Stomach smooth muscle (tissue), 2 donors: ENCODE measurements around the gene ATXN3.

Experiments used
- H3K27ac ChIP-seq: one replicate; pipeline ENCODE4 v1.7.0; 2013; ENCODE audit warnings: mild to moderate bottlenecking, low read length, inconsistent platforms
- H3K27me3 ChIP-seq, 2 donors: one replicate each; pipeline ENCODE4 v1.7.0; 2013; ENCODE audit warnings: low read length in 2 of 2; ENCODE audit not compliant: insufficient read depth in 2 of 2, control insufficient read depth in 1 of 2
- H3K36me3 ChIP-seq, 2 donors: one replicate each; pipeline ENCODE4 v1.7.0; 2013; ENCODE audit warnings: low read length in 2 of 2; ENCODE audit not compliant: control insufficient read depth in 2 of 2, insufficient read depth in 2 of 2
- H3K4me1 ChIP-seq: one replicate; pipeline ENCODE4 v1.7.0; 2013; ENCODE audit warnings: low read length; ENCODE audit not compliant: control insufficient read depth, insufficient read depth
- H3K4me3 ChIP-seq, 2 donors: one replicate each; pipeline ENCODE4 v1.7.0; 2013; ENCODE audit warnings: low read length in 2 of 2
- H3K9ac ChIP-seq, 2 donors: one replicate each; pipeline ENCODE4 v1.7.0; 2013; ENCODE audit warnings: low read length in 2 of 2, mild to moderate bottlenecking in 1 of 2
- H3K9me3 ChIP-seq, 2 donors: one replicate each; pipeline ENCODE4 v1.7.0; 2013; ENCODE audit warnings: low read length in 2 of 2; ENCODE audit not compliant: control insufficient read depth in 2 of 2
- donor health status: healthy.
- donor health status: Pancreatic carcinoma.

ATXN3 gene

DNA sequence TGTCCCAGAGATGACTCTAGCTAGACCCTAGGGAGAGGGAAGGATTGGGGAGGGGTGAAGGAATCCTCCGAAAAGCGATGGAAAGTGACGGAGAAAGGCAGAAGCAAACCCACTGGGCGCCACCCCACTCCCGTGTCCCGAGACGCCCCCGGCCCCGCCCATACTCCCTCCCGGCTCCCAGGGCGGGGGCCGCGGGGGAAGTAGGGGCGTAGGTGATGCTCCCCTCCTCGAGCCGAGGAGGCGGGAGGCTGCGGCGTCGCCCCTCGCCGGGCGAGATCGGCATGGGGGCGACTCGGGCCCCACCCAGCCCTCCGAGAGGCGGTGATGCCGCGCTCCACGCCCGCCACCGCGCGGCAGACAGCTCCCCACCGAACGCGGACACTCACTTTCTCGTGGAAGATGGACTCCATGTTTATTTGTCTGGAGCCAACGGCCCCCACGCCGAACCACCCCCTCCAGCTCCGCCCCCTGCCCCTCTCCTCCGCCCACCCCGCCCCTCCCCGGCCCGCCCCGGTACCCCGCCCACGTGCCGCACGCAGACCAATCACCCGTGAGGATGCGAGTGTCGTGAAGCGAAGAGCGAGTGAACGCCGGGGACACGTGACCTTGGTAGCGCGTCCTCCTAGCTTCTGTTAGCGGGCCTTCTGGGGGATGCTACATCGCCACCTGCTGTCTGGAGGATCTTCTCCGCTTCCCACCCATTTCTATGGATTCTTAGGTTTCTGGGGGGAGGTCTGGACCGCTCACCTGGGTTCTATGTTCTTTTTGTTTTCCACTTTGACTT lies at the start of gene ATXN3:
Gene ATXN3, minus strand, starts transcription at position 440 of the 784 bp plus-strand sequence. Its CDS starts 30 bp downstream, at position 410.
- Histone ChIP-seq H3K36me3 (no peaks in the 10 kb centered on the region), H3K4me1 (peaks cover 8% of the 10 kb centered on the region), H3K27ac (peak within 1 kb of the TSS; percentile 94), H3K9ac (peak within 1 kb of the TSS; percentile 96), H3K4me3 (peak within 1 kb of the TSS; percentile 93 to 96), H3K27me3 (no peaks in the 10 kb centered on the region), H3K9me3 (no peaks in the 10 kb centered on the region)

GRCh38 chr14:92154283-92154942 lies 48.0 kb upstream of the ATXN3 start:
- H3K4me3 ChIP-seq: no peak overlapping the region
- H3K36me3 ChIP-seq: peaks cover 18 to 21% of the 10 kb centered on the region in 2 donors
- no peak overlapping the region for H3K27ac ChIP-seq
- no peaks in the 10 kb centered on the region for H3K9me3 ChIP-seq
- no peak overlapping the region for H3K9ac ChIP-seq
- H3K4me1 ChIP-seq: no peaks in the 10 kb centered on the region
- H3K27me3 ChIP-seq: no peaks in the 10 kb centered on the region

DNA sequence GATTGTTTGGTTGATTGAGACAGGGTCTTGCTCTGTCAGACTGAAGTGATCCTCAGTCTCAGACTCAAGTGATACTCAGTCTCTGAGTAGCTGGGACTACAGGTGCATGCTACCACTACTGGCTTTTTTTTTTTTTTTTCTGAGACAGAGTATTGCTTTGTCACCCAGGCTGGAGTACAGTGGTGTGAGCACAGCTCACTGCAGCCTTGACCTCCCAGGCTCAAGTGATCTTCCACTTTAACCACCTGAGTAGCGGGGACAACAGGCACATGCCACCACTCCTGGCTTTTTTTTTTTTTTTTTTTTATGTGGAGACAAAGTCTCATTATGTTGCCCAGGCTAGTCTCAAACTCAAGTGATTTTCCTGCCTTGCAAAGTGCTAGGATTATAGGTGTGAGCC lies 47.2 kb upstream of the ATXN3 start:
- Histone ChIP-seq H3K4me1 (no peaks in the 10 kb centered on the region), H3K27ac (no peak overlapping the region), H3K9ac (no peak overlapping the region), H3K36me3 (peaks cover 21% of the 10 kb centered on the region in 2 donors), H3K4me3 (no peak overlapping the region), H3K9me3 (no peaks in the 10 kb centered on the region), H3K27me3 (no peaks in the 10 kb centered on the region)

DNA sequence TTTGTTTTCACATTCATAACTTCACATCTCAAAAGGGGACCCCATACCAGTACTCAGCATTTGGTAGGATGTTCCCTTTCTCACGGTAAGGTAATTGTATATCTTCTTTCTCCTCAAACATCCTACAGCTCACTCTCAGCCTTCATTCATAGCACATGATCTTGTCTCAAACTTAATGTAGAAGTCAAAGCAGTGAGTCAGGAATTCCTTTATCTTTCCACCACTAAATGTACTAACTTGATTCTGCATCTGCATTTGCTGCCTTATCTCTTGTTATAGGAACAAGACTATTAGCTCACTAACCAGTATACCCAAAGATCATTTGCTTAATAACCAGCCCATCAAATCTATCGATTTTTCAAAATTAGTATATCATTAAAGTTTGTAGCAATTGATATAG lies 38.3 kb upstream of the ATXN3 start:
- H3K27ac ChIP-seq: no peak overlapping the region
- peaks cover 36 to 37% of the 10 kb centered on the region in 2 donors for H3K36me3 ChIP-seq
- H3K9me3 ChIP-seq: no peaks in the 10 kb centered on the region
- no peak overlapping the region for H3K9ac ChIP-seq
- H3K4me3 ChIP-seq: no peak overlapping the region
- no peaks in the 10 kb centered on the region for H3K27me3 ChIP-seq
- no peaks in the 10 kb centered on the region for H3K4me1 ChIP-seq

- no peaks in the 10 kb centered on the region for H3K9me3 ChIP-seq
- H3K4me1 ChIP-seq: no peaks in the 10 kb centered on the region
- H3K27ac ChIP-seq: no peak overlapping the region
- no peaks in the 10 kb centered on the region for H3K27me3 ChIP-seq
- no peak overlapping the region for H3K4me3 ChIP-seq
- peaks cover 33 to 34% of the 10 kb centered on the region in 2 donors for H3K36me3 ChIP-seq
- H3K9ac ChIP-seq: no peak overlapping the region
Measured at GRCh38 chr14:92143962-92144361, 37.6 kb upstream of the ATXN3 start.

DNA sequence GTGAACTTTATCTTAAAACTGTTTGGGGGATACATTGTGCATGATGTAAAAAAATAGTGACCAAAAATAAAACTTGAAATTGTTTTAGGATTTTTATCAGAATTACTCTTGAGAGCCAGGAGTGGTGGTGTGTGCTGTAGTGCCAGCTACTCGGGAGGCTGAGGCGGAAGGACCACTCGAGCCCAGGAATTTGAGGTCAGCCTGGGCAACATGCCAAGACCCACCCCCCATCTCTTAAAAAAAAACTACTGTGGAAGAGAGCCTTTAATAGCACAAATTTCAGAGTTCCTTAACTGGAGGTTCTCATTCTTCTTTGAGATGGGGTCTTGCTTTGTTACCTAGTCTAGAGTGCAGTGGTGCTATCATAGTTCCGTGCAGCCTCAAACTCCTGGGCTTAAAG lies 36.9 kb upstream of the ATXN3 start:
- no peaks in the 10 kb centered on the region for H3K27me3 ChIP-seq
- H3K9ac ChIP-seq: no peak overlapping the region
- H3K9me3 ChIP-seq: no peaks in the 10 kb centered on the region
- peaks cover 33 to 36% of the 10 kb centered on the region in 2 donors for H3K36me3 ChIP-seq
- H3K4me1 ChIP-seq: no peaks in the 10 kb centered on the region
- no peak overlapping the region for H3K4me3 ChIP-seq
- no peak overlapping the region for H3K27ac ChIP-seq

- no peaks in the 10 kb centered on the region for H3K27me3 ChIP-seq
- no peak overlapping the region for H3K4me3 ChIP-seq
- no peak overlapping the region for H3K27ac ChIP-seq
- no peak overlapping the region for H3K9ac ChIP-seq
- no peaks in the 10 kb centered on the region for H3K4me1 ChIP-seq
- peaks cover 17 to 23% of the 10 kb centered on the region in 2 donors for H3K36me3 ChIP-seq
- H3K9me3 ChIP-seq: no peaks in the 10 kb centered on the region
Measured at GRCh38 chr14:92135269-92135668, 28.9 kb upstream of the ATXN3 start.

DNA sequence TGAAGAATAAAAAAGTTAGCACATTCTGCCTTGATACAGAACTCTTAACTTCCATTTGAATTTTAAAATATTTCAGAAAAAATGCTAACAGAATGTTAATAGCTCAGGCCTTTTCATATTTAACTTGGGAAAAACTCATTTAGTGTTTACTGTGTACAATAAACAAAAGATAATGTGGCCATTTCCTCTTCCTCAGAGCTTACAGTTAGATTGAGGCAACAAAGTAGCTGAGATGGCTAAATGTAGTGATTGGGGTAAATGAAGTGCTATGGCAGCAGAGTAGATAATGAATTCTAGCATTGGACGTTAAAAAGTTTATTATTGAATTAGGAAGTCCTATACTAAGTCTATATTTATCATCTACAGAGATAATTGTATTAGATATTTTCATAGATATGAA lies 28.1 kb upstream of the ATXN3 start:
- Histone ChIP-seq H3K9me3 (no peaks in the 10 kb centered on the region), H3K36me3 (peaks cover 17 to 23% of the 10 kb centered on the region in 2 donors), H3K9ac (no peak overlapping the region), H3K27ac (no peak overlapping the region), H3K27me3 (no peaks in the 10 kb centered on the region), H3K4me3 (no peak overlapping the region), H3K4me1 (no peaks in the 10 kb centered on the region)

DNA sequence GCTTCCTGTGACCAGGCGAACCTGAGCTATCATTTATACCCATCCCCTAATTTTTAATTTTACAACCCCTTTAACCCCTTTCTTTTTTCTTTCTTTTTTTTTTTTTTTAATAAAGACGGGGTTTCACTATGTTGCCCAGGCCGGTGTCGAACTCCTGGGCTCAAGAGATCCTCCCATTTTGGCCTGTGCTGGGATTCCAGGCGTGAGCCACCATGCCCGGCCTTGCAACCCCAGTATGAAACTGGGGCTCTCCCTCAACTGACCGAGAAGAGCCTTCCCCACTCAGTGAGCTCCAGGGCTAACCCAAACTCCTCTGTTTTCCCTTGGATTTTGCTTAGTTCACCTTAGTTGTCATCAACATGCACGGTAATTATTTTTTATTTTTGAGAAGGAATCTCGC lies 16.4 kb upstream of the ATXN3 start:
- Histone ChIP-seq H3K36me3 (peaks cover 4% of the 10 kb centered on the region in 2 donors), H3K9me3 (no peaks in the 10 kb centered on the region), H3K27ac (peak overlapping the region; percentile 93), H3K4me1 (peaks cover 18% of the 10 kb centered on the region), H3K4me3 (peak overlapping the region; percentile 87 to 96), H3K9ac (peak overlapping the region; percentile 98), H3K27me3 (no peaks in the 10 kb centered on the region)

DNA sequence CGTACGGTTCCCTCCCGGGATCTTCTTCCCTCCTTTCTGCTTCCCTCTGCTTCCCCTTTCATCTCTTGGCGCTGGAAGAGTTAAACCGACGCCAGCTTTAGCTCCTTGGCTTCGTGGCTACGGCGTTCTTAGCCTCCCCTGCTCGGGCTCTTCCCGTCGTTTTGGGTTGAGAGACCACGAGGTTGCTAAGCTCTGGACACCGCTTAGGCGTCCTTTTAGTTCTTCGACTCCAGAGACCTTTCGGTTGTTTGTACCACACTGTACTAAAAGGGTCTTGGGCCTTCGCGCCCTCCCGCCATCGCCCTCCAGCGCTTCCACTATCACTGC lies 15.9 kb upstream of the ATXN3 start:
- H3K4me3 ChIP-seq: peak overlapping the region; percentile 87 to 96
- H3K27me3 ChIP-seq: no peaks in the 10 kb centered on the region
- peaks cover 1 to 5% of the 10 kb centered on the region in 2 donors for H3K36me3 ChIP-seq
- H3K27ac ChIP-seq: peak overlapping the region; percentile 93
- H3K4me1 ChIP-seq: peaks cover 18% of the 10 kb centered on the region
- H3K9me3 ChIP-seq: no peaks in the 10 kb centered on the region
- peak overlapping the region; percentile 98 for H3K9ac ChIP-seq
